Endometrial microvascular endothelial cells (primary cell): ENCODE measurements around the gene LEKR1. TPM values are rescaled to one million over a fixed set of nuclear protein-coding genes. Genes with fewer than 3 reads are reported as not detected.

ENCODE experiments used
- in situ Hi-C: cut with HindIII; loops from 2 replicates; pipeline ENCODE4 v1.10.0; 2017; ENCODE audit warnings: low sequenced_read_pairs, low pct_unique_long_range_greater_than_20kb; ENCODE audit errors: inconsistent ontology term
- total RNA-seq: library from RNA; depleted of rRNA; stranded (reverse); fragments of >200 nt; gene quantifications from one replicate; pipeline ENCODE4 v1.2.3, GENCODE V29; 2015; ENCODE audit errors: inconsistent ontology term

LEKR1 gene
- total RNA-seq, 1 donor from 2014 or later: 0.09 TPM

DNA sequence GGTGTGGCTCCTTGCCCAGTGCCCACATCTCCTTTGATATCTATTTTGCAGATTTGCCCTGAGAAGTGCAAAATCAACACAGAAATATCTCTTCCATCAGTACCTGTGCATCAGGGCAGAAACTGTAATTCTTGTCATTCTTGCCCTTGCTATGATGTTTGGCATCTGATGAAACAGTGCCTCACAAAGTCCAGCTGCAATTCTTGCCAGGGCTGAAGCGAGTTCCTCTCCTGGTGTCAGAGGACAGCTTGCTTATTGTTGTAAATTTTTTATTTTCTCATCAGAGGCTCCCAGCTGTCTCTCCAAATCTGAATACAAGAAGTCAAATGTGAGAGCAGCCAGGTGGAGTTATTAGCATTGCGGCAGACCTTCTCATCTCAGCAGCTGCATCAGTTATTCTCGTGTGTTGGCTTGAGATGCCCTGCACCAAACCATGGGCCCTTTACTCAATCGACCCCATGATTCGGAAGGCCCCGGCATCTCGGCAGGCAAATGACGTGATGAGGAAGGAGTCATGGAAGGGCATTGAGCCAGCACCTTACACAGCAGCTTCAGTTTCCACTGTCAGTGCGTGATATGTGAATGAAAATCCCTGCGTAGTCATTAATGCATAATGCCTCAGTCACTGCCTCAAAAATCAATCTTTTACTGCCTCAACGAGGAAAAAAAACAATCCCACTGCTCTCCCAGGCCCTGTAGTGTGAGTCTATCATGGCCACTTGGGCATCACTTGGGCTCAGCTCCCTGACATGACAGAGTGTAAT, 240.4 kb downstream of the LEKR1 start:
- in situ Hi-C loops: no loop called here

DNA sequence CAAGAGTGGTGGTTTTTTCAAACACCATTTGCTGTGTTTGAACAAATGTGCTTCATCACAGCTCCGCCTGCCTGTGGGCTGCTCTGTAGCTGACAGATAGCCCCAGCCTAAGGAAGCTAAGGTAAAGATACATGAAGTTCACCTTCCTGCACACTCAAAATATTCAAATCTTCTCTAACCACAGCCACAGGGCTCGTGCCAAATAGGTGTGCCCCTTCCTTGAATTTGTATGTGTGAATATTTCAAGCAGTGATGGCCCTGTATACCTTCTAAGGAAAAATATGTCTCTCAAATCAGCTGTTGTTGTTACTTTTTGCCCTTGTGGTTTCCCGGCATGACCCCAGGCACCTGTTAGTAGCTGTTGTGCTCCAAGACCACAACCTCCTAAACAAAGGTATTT, 241.0 kb downstream of the LEKR1 start:
- in situ Hi-C loops: no loop called here

DNA sequence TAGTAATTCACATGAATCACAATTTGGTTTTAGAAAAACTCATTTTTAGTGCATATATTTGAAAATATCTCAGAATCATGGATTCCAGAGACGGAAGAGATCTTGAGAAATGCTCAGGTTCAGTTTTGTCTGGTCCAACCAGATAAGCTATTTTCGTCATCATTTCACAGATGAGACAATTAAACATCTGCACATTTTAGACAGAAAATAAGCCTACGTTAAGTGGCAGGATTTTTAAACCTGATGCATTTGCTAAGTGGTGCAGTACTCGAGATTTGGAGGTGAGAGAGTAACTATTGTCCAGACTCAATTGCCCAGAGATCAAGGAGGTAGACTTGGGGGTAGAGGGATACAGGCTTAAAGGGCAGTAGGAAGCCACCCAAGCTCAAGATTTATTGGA, 243.3 kb downstream of the LEKR1 start:
- in situ Hi-C loops: no loop called here

DNA sequence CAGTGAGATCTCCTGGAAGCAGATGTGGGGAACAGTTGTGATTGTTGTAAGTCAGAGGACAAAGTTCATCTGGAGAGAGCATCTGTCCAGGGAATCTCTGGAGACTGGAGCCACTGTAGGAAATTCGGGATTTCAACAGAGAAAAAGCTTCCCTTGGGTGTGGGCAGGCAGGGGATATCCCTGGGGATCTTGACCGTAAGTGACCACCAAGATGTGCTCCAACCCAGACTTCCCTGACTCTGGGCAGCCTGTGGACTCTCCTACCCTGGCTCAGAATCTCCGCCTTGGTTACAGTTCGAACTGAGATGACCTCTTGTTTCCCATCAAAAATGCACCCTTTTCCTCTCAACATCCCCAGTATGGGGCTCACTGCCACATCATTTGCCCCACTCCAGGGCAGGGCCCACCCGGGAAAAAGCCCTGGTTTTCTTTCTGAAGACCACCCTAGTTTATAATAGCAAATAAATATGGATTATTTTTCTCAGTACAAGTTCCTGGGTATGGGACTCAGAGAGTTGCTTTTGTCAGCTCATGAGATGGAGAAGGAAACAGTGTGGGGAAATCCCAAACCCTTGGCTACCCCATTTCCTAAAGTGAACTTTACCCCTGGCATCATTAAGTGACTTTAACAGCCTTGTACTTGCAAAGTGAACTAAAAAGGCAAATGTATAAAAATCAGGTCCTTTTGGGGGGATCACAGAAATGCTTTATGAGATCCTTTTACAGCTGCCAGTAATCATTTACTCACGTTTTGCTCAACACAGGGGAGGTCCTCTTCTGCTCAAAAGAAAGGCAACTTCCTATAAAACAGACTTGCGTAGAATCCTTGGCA, 243.9 kb downstream of the LEKR1 start:
- in situ Hi-C loops: no loop called here

DNA sequence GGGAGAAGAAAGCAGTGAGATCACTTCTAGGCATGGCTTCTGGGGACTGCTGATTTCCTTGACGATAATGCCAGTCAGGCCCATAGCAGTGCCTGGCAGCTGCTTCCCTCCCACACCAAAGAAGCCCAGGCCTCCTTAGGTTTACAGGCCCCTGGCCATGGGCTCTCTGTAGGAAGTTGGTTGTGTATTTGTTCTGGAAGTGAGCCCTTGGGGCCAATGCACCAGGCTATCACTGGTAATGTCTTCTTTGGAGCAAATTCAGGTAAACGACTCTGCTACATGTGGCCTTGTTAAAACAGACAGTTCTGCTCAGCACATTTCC, 244.5 kb downstream of the LEKR1 start:
- in situ Hi-C loops: no loop called here

DNA sequence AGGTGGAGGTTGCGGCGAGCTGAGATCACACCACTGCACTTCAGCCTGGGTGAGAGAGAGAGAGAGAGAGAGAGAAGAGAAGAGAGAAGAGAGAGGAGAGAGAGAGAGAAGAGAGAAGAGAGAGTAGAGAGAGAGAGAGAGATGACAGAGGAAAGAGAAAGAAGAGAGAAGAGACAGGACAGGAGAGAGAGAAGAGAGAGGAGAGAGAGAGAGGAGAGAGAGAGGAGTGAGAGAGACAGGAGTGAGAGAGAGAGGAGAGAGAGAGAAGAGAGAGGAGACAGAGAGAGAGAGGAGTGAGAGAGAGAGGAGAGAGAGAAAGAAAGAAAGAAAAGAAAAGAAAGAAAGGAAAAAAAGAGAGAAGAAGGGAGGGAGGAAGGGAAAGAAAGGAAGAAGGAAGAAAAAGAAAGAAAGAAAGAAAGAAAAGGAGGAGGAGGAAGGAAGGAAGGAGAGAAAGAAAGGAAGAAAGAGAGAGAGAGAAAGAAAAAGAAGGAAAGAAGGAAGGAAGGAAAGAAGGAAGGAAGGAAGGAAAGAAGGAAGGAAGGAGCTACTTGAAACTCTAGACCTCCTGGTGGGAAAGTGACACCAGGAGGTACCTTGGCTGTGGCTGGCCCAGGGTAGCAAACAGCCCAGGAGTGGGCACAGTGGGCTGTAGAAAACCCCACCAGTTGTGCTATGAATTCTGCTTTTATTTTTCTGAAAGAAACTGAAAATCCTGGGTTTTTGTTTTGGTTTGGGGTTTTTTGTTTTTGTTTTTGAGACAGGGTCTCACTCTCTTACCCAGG, 245.8 kb downstream of the LEKR1 start:
- in situ Hi-C loops: no loop called here

DNA sequence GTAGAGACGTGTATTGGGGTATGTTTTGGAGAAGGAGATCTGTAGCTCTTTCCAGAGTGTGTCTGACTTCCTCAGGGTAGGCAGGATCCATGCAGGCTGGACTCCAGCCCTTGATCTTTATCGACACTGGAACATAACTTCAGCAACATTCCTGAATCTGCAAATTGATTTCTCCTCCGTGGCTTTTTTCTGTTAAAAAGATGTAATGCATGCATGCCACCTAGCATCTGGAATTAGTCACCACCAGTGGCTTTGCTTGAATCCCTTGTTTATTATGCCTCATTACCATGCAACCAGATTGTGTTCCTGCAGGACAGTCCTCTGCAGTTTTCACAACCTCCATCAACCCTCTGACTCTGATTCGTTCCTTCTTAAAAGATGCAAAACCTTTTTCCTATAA, 247.7 kb downstream of the LEKR1 start:
- in situ Hi-C loops: no loop called here

DNA sequence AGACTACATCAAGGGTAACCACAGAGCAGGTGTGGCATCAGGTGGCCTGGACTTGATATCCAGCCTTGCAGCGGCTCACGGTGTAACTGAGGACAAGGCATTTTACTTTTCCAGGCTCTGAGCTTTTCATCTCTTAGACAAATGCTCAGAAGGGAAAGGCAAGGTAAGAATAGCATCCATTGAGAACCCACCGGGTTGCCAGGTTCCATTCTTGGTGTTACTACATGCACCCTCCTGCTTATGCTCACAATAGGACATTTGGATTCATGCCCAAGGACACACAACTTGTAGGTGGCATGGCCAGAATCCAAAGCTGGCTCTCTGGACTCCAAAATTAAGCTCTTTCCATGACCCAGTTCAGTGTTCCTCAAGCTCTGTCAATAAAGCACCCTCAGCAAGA, 248.3 kb downstream of the LEKR1 start:
- in situ Hi-C loops: no loop called here

DNA sequence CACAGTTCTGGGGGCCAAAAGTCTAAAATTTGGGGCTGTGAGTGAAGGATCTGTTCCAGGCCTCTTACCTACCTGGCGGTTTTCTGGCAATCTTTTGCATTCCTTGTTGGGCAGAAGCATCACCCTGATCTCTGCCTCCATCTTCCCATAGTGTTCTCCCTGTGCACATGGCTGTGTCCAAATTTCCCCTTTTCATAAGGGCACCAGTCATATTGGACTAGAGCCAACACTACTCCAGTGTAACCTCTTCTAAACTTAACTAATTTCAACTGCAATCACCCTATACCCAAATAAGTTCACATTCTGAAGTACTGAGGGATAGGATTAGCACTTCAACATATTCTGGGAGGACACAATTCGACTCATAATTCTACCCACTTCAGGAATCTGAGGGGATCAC, 248.8 kb downstream of the LEKR1 start:
- in situ Hi-C loops: no loop called here

DNA sequence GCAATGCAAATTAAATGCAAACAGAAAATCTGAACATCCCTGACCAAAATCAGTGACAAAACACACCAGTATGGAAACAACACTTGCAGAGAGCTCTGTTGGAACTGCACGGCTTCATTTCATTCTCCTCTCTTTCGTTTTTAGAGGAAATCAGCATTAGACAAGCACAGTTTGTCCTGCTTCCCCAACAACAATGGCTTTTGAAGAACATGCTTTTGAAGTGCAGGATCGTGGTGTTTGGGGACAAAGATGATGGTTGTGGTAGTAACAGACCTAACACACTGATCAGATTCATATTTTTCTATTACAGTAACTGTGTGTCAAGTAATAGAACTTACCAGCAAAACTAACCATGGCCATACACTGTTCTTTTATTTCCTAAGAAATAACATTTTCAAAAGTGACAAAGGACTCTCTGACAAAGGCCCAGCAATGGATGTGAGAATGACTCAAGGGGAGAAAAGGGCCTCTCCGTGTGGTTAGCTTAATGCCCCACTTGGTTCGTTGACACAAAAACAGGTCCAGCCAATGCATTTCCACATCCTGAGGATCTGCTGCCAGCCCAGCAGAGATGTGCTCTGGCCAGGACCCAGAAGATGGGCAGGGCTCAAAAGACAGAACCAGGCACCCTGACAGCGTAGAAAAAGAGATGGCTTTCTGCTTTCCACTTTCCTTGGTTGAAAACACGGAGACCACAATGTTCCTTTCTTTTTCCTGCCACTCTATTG, 249.7 kb downstream of the LEKR1 start:
- in situ Hi-C loops: no loop called here

DNA sequence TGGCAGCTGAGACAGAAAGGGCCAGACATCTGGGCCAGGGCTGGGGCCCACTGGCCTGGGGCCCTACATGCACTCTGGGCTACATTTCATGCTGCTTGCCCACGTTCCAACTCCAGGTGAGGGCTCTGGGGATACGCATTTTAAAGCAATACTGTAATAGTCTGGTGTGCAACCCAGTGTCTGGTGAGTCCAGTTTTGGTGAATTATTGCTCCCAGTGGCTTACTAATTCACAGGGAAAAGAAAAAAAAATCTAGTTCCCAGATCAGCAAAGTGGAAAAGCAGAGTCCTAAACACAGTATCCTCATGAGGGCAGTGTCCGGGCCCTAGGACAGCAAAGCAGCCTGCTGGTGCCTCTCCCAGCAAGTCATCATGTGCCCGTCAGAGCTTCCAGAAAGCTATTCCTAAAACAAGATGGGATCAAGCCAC, 251.4 kb downstream of the LEKR1 start:
- in situ Hi-C loops: no loop called here

DNA sequence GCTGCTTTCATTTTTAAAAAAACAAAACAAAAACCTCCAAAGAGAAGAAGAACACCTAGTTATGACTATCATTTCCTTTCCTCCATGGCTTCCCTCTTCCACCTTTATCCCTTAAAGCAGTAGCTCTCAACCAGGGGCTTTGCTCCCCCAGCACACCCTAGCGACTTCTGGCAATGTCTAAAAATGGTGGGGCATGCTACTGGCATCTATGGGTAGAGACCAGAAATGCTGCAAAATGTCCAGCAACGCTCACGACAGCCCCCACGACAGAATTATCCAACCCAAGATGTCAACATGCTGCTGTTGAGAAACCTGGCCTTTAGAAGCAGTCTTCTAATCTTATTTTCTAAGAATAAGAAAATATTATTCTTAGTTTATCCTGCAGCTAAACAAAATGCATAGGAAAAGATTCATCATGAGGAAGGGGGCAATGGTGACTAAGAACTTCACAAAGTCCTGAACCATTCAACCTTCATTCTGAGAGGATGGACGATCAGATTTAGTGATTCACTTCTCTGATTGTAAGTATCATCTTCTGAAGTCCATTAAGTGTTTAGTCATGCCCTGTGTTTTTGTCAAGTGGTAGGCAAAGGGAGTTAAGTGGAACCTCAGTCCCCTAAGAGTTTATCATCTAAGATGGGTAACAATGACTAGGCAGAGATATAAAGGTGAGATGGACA, 252.1 kb downstream of the LEKR1 start:
- in situ Hi-C loops: no loop called here

DNA sequence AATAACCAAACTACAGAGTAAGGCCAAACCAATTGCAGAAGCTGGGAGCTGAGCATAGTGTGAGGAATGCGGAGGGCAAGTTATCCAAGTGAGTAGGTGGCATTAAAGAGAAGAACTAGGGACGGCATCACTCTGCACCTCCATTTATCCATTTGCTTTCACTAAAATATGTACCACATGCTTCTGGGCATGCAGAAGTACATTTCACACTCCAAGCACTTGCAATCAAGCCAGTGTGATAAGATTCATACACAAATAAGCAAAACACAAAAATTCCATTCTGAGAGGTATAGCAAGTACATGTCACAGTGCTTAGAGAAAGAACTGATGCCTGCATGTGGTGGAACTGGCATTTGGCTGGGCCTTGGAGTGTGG, 252.6 kb downstream of the LEKR1 start:
- in situ Hi-C loops: no loop called here

DNA sequence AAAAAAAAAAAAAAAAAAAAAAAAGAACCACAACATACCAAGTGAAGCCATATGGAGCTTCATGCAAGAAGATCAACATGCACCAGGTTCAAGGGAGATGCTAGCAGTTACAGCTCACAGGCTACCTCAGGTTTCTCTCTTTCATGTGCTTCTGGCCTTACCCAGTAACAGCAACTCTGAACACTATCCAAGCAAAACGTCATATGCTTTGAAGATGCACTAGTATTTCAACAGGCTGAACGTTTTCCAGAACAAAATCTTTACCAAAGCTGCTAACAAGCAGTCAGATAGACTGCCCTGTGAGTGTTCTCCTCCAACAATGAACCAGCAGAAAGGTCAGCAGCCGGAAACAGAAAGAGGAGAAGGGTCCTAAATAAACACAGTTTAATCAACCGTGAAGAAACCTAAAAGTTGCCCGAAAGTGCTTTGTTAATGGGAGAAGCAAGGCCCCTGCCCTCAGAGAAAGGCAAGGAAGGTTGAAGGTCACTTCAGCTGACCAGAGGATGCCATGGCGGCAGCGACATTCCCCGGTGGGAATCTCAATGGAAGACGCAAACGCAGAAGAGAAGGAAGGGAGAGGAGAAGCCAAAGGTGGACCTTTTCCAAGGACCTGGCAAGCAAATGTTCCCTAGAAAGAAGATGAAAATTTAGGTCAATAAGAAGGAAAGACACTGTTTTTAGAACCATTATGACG, 253.7 kb downstream of the LEKR1 start:
- in situ Hi-C loops: no loop called here

DNA sequence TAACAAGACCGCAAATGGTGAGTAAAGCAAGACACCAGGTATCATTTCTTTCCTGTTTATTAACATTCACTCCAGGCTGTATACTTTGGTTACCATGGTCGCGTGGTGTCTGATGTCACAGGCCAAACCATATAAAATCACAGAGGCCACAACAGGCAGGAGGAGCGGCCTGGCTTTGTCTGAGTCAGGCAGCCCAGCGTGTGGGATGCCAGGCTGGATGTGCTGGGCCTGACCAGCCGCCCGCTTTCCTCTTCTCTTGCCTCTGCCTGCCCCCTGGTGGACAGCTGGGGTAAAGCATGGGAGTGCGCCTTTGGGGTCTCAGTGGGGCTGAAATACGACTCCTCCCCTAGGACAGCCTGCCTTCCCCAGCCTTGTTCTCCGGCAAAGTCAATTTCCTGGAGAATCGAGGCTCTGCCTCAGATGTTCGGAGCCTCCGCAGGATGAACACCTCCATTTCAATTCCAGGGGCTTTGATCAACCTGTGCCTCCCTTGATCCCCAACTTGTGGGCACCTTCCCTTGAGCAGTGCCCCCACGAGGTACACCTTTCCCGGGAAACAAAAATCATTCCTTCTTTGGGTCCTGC, 255.6 kb downstream of the LEKR1 start:
- in situ Hi-C loops: no loop called here

DNA sequence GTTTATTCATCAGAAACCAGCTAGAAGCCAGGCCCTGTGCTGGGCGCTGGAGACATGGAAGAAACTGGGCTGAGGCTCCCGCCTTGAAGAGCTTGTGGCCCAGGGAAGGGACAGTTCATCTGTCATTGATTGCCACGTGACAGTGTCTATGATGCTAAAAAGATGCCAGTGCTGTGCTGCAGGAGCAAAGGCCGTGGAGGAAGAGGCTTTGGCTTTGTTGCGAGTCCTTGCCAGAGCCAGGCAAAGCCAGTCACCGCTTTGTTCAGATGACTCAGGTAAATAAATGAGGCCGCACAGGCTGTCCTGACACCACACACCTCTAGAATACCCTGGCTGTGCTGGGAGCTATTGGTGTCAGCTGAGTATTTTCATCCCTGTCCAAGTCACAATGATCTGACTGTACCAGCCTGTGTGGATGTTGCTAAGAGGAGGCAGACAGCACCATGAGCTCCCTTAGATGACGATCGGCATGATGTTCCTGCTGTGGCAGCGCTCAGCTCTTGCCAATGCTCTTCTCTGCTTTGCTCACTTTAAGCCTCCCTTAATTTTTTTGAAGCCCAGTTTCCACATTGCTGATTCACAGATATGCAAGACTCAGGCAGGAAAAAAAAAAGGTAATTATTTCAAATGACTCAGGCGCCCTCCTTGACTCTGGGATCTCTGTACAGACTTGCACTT, 256.3 kb downstream of the LEKR1 start:
- in situ Hi-C loops: no loop called here

DNA sequence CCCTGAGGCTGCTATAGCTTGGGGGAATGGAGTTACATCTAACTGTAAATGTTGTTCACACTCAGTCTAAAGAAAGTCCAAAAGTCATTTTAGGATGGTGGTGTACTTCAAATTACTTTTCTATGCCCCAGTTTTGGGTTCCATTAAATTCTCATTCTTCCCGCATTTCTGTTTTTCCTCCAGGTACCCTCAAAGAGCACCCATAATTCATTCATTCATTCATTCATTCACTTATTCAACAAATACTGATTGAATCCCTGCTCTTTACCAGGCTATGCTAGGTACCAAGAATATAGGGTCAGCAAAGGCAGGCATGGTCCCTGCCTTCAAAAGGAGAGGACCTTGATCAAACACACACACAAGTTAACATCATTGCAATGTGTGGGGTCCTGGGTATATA, 257.7 kb downstream of the LEKR1 start:
- in situ Hi-C loops: no loop called here
